Stimulated activated CD4-positive, alpha-beta T cell treated with anti-CD3 and anti-CD28 coated beads, Interleukin-2, amount 100 ng/mL, for 24 hours (primary cell): ENCODE data around the gene ARRDC3.
A peak's percentile ranks its signal among the peaks of the same experiment; 100 is the strongest.
"Not testable (repeated sequence)": the region's sequence is repeated elsewhere in the genome, so short reads cannot be mapped to it uniquely, and the experiment has no call there.

Source experiments
- DNase-seq, 2 donors: peaks; one replicate each; pipeline ENCODE4 v3.0.0-alpha.2; 2020

Gene ARRDC3

GRCh38 chr5:91383027-91383955 lies at the start of gene ARRDC3:
Gene ARRDC3 (minus strand): TSS chr5:91383317. CDS start chr5:91383092, 225 bp downstream.
- DNase-seq = peak; percentile 96

- no peak for DNase-seq
These were observed 47.8 kb upstream of the ARRDC3 start for GRCh38 chr5:91430949-91431348.

- no peak for DNase-seq
These were observed 41.7 kb upstream of the ARRDC3 start for GRCh38 chr5:91424638-91425436.

- no peak for DNase-seq
These were observed 40.8 kb upstream of the ARRDC3 start for GRCh38 chr5:91423871-91424270.

GRCh38 chr5:91420879-91421278 lies 37.8 kb upstream of the ARRDC3 start:
- DNase-seq = no peak

GRCh38 chr5:91419571-91420537 lies 36.7 kb upstream of the ARRDC3 start:
- peak; percentile 74 to 81 for DNase-seq

- no peak for DNase-seq
These were observed 36.0 kb upstream of the ARRDC3 start for GRCh38 chr5:91419136-91419535.

- no peak for DNase-seq
These were observed 35.0 kb upstream of the ARRDC3 start for GRCh38 chr5:91418158-91418557.

- no peak for DNase-seq
These were observed 34.1 kb upstream of the ARRDC3 start for GRCh38 chr5:91417219-91417618.

- no peak for DNase-seq
These were observed 33.4 kb upstream of the ARRDC3 start for GRCh38 chr5:91416491-91416890.

- DNase-seq = no peak
These were observed 26.2 kb upstream of the ARRDC3 start for GRCh38 chr5:91409304-91409703.

- no peak for DNase-seq
These were observed 25.6 kb upstream of the ARRDC3 start for GRCh38 chr5:91408710-91409109.

GRCh38 chr5:91407204-91407603 lies 24.1 kb upstream of the ARRDC3 start:
- no peak for DNase-seq

GRCh38 chr5:91403438-91403837 lies 20.3 kb upstream of the ARRDC3 start:
- DNase-seq = no peak

- no peak for DNase-seq
These were observed 18.1 kb upstream of the ARRDC3 start for GRCh38 chr5:91401175-91401574.

- DNase-seq = no peak
These were observed 14.7 kb upstream of the ARRDC3 start for GRCh38 chr5:91397791-91398190.

- peak in 1 of 2 donors; percentile 8 for DNase-seq
These were observed 7.2 kb upstream of the ARRDC3 start for GRCh38 chr5:91390268-91390667.

- not testable (repeated sequence) for DNase-seq
These were observed 6.4 kb upstream of the ARRDC3 start for GRCh38 chr5:91389555-91389954.

- DNase-seq = no peak
These were observed 5.2 kb upstream of the ARRDC3 start for GRCh38 chr5:91388362-91388761.

GRCh38 chr5:91386120-91386519 lies 3.0 kb upstream of the ARRDC3 start:
- DNase-seq = no peak

- DNase-seq = not testable (repeated sequence)
These were observed 2.5 kb upstream of the ARRDC3 start for GRCh38 chr5:91385596-91385995.

GRCh38 chr5:91384671-91385430 lies 1.7 kb upstream of the ARRDC3 start:
- DNase-seq = peak in 1 of 2 donors; percentile 30
